GM12878 (cell line): ENCODE results near the gene MBTPS2. TPM values are rescaled to one million over a fixed set of nuclear protein-coding genes. Genes with fewer than 3 reads are reported as not detected.

ENCODE experiments used
- ATAC-seq: fragments of 200-7000 bp; cut with Tn5 transposase; 3 replicates; pipeline ENCODE4 v1.9.1; 2020; ENCODE audit warnings: mild to moderate bottlenecking, moderate library complexity
- BruUV-seq: library from RNA; stranded (reverse); fragments of 400-500 nt; replicated peaks from 2 replicates; lab custom pipeline; 2021; lab: Mats Ljungman, UMichigan
- CTCF ChIA-PET: fragments of 300-600 bp; sonication (Branson Sonifier 250); formaldehyde crosslinking; extraction: SDS; loops from one replicate; lab custom pipeline; 2021; ENCODE audit warnings: inconsistent platforms; lab: Yijun Ruan, JAX
- POLR2A ChIA-PET: fragments of 350-600 bp; formaldehyde crosslinking; extraction: SDS; loops from one replicate; lab custom pipeline; 2021; ENCODE audit warnings: inconsistent platforms; lab: Charles Lee
- RAD21 ChIA-PET: fragments of 300-600 bp; sonication (Branson Sonifier 250); formaldehyde crosslinking; loops from one replicate; lab custom pipeline; 2023; ENCODE audit warnings: antibody characterized with exemption; ENCODE audit not compliant: unreplicated experiment; lab: Charles Lee
- SMC1A ChIA-PET: fragments of 300-600 bp; sonication (Branson Sonifier 250); formaldehyde crosslinking; loops from one replicate; lab custom pipeline; 2023; ENCODE audit not compliant: unreplicated experiment, uncharacterized antibody; lab: Charles Lee
- DNase-seq: peaks from one replicate; pipeline ENCODE4 v3.0.0-alpha.2; 2011; ENCODE audit warnings: low read depth, low spot score
- FAIRE-seq: peaks from 3 replicates; lab custom pipeline; 2011; peaks lifted over from hg19 to GRCh38; lab: Jason Lieb, UNC
- H2AFZ ChIP-seq: 2 replicates; pipeline ENCODE4 v1.6.0; 2011; ENCODE audit warnings: low read depth, low read length, control low read depth; ENCODE audit not compliant: control insufficient read depth
- H3K27ac ChIP-seq: 2 replicates; pipeline ENCODE4 v1.5.1; 2011; ENCODE audit warnings: control low read depth; ENCODE audit not compliant: control insufficient read depth, insufficient read depth
- H3K27me3 ChIP-seq, 2 experiments: replicated peaks in 1 of 2; 2 replicates each; pipeline versions ENCODE4 v1.6.0 to v1.6.1; 2011; ENCODE audit warnings: low read length in 1 of 2; ENCODE audit not compliant: control insufficient read depth in 2 of 2, insufficient read depth in 2 of 2
- H3K36me3 ChIP-seq, 2 experiments: 2 replicates each; pipeline ENCODE4 v1.5.1; 2011; ENCODE audit warnings: low read length in 1 of 2; ENCODE audit not compliant: control insufficient read depth in 2 of 2, insufficient read depth in 2 of 2
- H3K4me1 ChIP-seq: 2 replicates; pipeline ENCODE4 v1.6.1; 2011; ENCODE audit warnings: mild to moderate bottlenecking, low read length, moderate library complexity, mixed read lengths; ENCODE audit not compliant: control insufficient read depth, insufficient read depth
- H3K4me2 ChIP-seq: 2 replicates; pipeline ENCODE4 v1.6.0; 2011; ENCODE audit warnings: control low read depth; ENCODE audit not compliant: control insufficient read depth, insufficient read depth
- H3K4me3 ChIP-seq: fragments of 200-600 bp; sonication (generic); 2 replicates; pipeline ENCODE4 v1.5.1; 2016
- H3K79me2 ChIP-seq: 2 replicates; pipeline ENCODE4 v1.6.0; 2011; ENCODE audit warnings: low read length; ENCODE audit not compliant: control insufficient read depth, insufficient read depth
- H3K9ac ChIP-seq: 2 replicates; pipeline ENCODE4 v1.8.0; 2011; ENCODE audit warnings: low read length, control low read depth, mixed read lengths; ENCODE audit not compliant: control insufficient read depth, insufficient read depth
- H3K9me3 ChIP-seq: replicated peaks from 3 replicates; pipeline ENCODE4 v1.5.1; 2011; ENCODE audit warnings: mild to moderate bottlenecking, low read length; ENCODE audit not compliant: control insufficient read depth, insufficient read depth
- H4K20me1 ChIP-seq: 2 replicates; pipeline ENCODE4 v1.6.0; 2011; ENCODE audit not compliant: control insufficient read depth, insufficient read depth
- ATF3 ChIP-seq: IDR thresholded peaks from 2 replicates; pipeline ENCODE4 v1.6.1; 2011; ENCODE audit warnings: low read depth, mild to moderate bottlenecking, low read length, moderate library complexity, borderline replicate concordance; ENCODE audit errors: extremely low read depth
- CHD1 ChIP-seq: IDR thresholded peaks from 2 replicates; pipeline ENCODE4 v1.6.1; 2012; ENCODE audit warnings: low read depth, low read length, improper control_type of control experiment
- CREM ChIP-seq: IDR thresholded peaks from 2 replicates; pipeline ENCODE4 v1.6.1; 2014; ENCODE audit warnings: antibody characterized with exemption, low read depth
- NFYA ChIP-seq: IDR thresholded peaks from 2 replicates; pipeline ENCODE4 v1.6.1; 2011; ENCODE audit warnings: low read depth, mild to moderate bottlenecking, low read length, improper control_type of control experiment, borderline replicate concordance
- NFYB ChIP-seq: IDR thresholded peaks from 2 replicates; pipeline ENCODE4 v1.6.1; 2011; ENCODE audit warnings: low read depth, mild to moderate bottlenecking, low read length, improper control_type of control experiment, moderate library complexity; ENCODE audit not compliant: insufficient read depth
- SREBF2 ChIP-seq: IDR thresholded peaks from 2 replicates; pipeline ENCODE4 v1.6.1; 2012; ENCODE audit warnings: mild to moderate bottlenecking, low read length
- ZBTB33 ChIP-seq: fragments of 450-650 bp; IDR thresholded peaks from 2 replicates; pipeline ENCODE4 v1.6.1; 2017; ENCODE audit warnings: mild to moderate bottlenecking
- ZNF207 ChIP-seq: fragments of 450-650 bp; IDR thresholded peaks from 2 replicates; pipeline ENCODE4 v1.6.1; 2014; ENCODE audit warnings: antibody characterized with exemption, mild to moderate bottlenecking, borderline replicate concordance
- whole genome bisulfite sequencing: methylation state at CpG from one replicate; pipeline ENCODE4 v1.1.6; 2016; ENCODE audit warnings: low lambda C conversion rate; ENCODE audit not compliant: insufficient replicate concordance, insufficient coverage; ENCODE audit errors: missing lambda C conversion rate; 5-methylcytosine and 5-hydroxymethylcytosine counted together
- in situ Hi-C: fragments of 300-500 bp; cut with MboI; formaldehyde crosslinking; loops from 9 replicates; pipeline ENCODE4 v1.14.3; 2018; ENCODE audit warnings: mixed read lengths
- intact Hi-C: fragments of 100-400 bp; cut with micrococcal nuclease; formaldehyde crosslinking; loops from one replicate; pipeline ENCODE4 v1.14.2; 2022; ENCODE audit not compliant: unreplicated experiment
- polyA plus RNA-seq, 11 experiments: library from polyadenylated mRNA; depleted of rRNA in 4 of 11; unstranded in 6 of 11; stranded (reverse) in 5 of 11; fragments of >200 nt; fragmentation: Nextera tagmentation in 4 of 11; fragmentation: Illumina TruSeq in 1 of 11; extraction: Ambion mirVana in 4 of 11; extraction: Trizol in 1 of 11; gene quantifications; 1 replicate in 1 of 11; 2 replicates in 10 of 11; pipeline versions ENCODE4 v1.2.1 to v1.2.3, GENCODE V29; 2011 to 2016; ENCODE audit warnings: inconsistent platforms in 2 of 11, missing spikeins in 2 of 11, low read depth in 1 of 11
- total RNA-seq, 4 experiments: library from RNA; depleted of rRNA in 3 of 4; stranded (reverse); fragments of >200 nt in 3 of 4; fragmentation: Illumina TruSeq in 1 of 4; extraction: Trizol in 1 of 4; gene quantifications; 2 replicates each; pipeline versions ENCODE4 v1.2.1 to v1.2.3, GENCODE V29; 2013 to 2021

The MBTPS2 gene
- total and polyA plus RNA-seq, 10 of the 15 experiments (the other 5 are each of a cell fraction or from before 2014, with no cell fraction given): 2.6 to 11.0 (median 8.0) TPM

- 6% methylated on average over 1 of the region's 1 CpG for WGBS
- no peak overlapping the region for H3K9ac ChIP-seq
- H3K4me2 ChIP-seq: no peak overlapping the region
- H3K79me2 ChIP-seq: no peaks in the 10 kb centered on the region
- POLR2A ChIA-PET: no interaction called here
- intact Hi-C loops (no loop called here), in situ Hi-C loops (no loop called here)
- H3K4me3 ChIP-seq: no peak overlapping the region
- CTCF ChIA-PET: no interaction called here
- SMC1A ChIA-PET: interaction anchor here (0.6 to 0.9 kb wide), 2 partner anchors 13 to 173 kb away, joined by 3 read pairs; no protein-coding TSS in a partner anchor
- no peak overlapping the region for H2AFZ ChIP-seq
- BruUV-seq: no TSS peak
- H4K20me1 ChIP-seq: no peaks in the 10 kb centered on the region
- H3K27ac ChIP-seq: no peak overlapping the region
- H3K9me3 ChIP-seq: no peaks in the 10 kb centered on the region
- TF ChIP-seq NFYA (no peak), ZNF207 (no peak), ZBTB33 (no peak), SREBF2 (no peak), CHD1 (no peak), NFYB (no peak), ATF3 (no peak), CREM (no peak)
- TF ChIP-seq, all 136 proteins: peak for 0
- ATAC-seq (no peak), FAIRE-seq (no peak), DNase-seq (no peak)
- H3K4me1 ChIP-seq: no peaks in the 10 kb centered on the region
- H3K27me3 ChIP-seq: no peaks in the 10 kb centered on the region
- RAD21 ChIA-PET: no interaction called here
- no peaks in the 10 kb centered on the region for H3K36me3 ChIP-seq
Observed at GRCh38 chrX:21811832-21812231, 27.6 kb upstream of the MBTPS2 start.
